K562 (cell line): Measurements from ENCODE around the gene NFATC2. TPM values are rescaled to one million over a fixed set of nuclear protein-coding genes. Genes with fewer than 3 reads are reported as not detected.

Experiments used
- ATAC-seq: fragments of 200-7000 bp; cut with Tn5 transposase; 3 replicates; pipeline ENCODE4 v1.9.1; 2020; ENCODE audit warnings: moderate library complexity
- BruUV-seq: library from RNA; stranded (reverse); fragments of 400-500 nt; replicated peaks from 2 replicates; lab custom pipeline; 2021; lab: Mats Ljungman, UMichigan
- CTCF ChIA-PET: fragments of 300-600 bp; formaldehyde crosslinking; extraction: SDS; loops from one replicate; lab custom pipeline; 2021; ENCODE audit warnings: low intra/inter-chr PET ratio; lab: Yijun Ruan, JAX
- POLR2A ChIA-PET: fragments of 300-600, 350-650 bp; sonication (Branson Sonifier 250); formaldehyde crosslinking; extraction: SDS; loops from one replicate; lab custom pipeline; 2021; ENCODE audit warnings: antibody characterized with exemption, inconsistent platforms; lab: Yijun Ruan, JAX
- DNase-seq, 4 experiments: peaks; one replicate each; pipeline versions ENCODE4 v3.0.0 to v3.0.0-alpha.2; 2011 to 2018; ENCODE audit warnings: low spot score in 3 of 4, mixed read lengths in 3 of 4; ENCODE audit errors: extremely low read depth in 1 of 4
- FAIRE-seq: peaks from 2 replicates; lab custom pipeline; 2011; peaks lifted over from hg19 to GRCh38; lab: Jason Lieb, UNC
- H2AFZ ChIP-seq: 2 replicates; pipeline ENCODE4 v1.6.0; 2011; ENCODE audit warnings: low read depth, low read length, control low read depth, inconsistent platforms
- H3K27ac ChIP-seq: fragments of 200-600 bp; 3 replicates; pipeline ENCODE4 v1.8.0; 2011; ENCODE audit warnings: low read depth, mild to moderate bottlenecking, control low read depth, inconsistent platforms, low read length, moderate library complexity, mixed read lengths; ENCODE audit errors: extremely low read depth
- H3K27me3 ChIP-seq, 2 experiments: fragments of 300-600 bp in 1 of 2; 2 replicates in 1 of 2; 3 replicates in 1 of 2; pipeline versions ENCODE4 v1.6.0 to v1.8.0; 2011; ENCODE audit warnings: inconsistent platforms in 2 of 2, low read length in 2 of 2, mild to moderate bottlenecking in 1 of 2, mixed read lengths in 1 of 2, moderate library complexity in 1 of 2; ENCODE audit not compliant: control insufficient read depth in 2 of 2, insufficient read depth in 2 of 2
- H3K36me3 ChIP-seq: fragments of 300-600 bp; 3 replicates; pipeline ENCODE4 v1.8.0; 2011; ENCODE audit warnings: mild to moderate bottlenecking, low read length, inconsistent platforms; ENCODE audit not compliant: control insufficient read depth, insufficient read depth
- H3K4me1 ChIP-seq, 2 experiments: fragments of 200-600 bp in 1 of 2; replicated peaks in 1 of 2; 2 replicates in 1 of 2; 3 replicates in 1 of 2; pipeline versions ENCODE4 v1.5.1 to v1.8.0; 2011; ENCODE audit warnings: inconsistent platforms in 2 of 2, low read length in 2 of 2, mild to moderate bottlenecking in 1 of 2, mixed read lengths in 1 of 2, moderate library complexity in 1 of 2; ENCODE audit not compliant: control insufficient read depth in 2 of 2, insufficient read depth in 2 of 2
- H3K4me2 ChIP-seq: 2 replicates; pipeline ENCODE4 v1.6.1; 2011; ENCODE audit warnings: low read length, control low read depth, inconsistent platforms, mixed read lengths; ENCODE audit not compliant: insufficient read depth
- H3K4me3 ChIP-seq: fragments of 200-600 bp; sonication (generic), shearing (Covaris generic); 2 replicates; pipeline ENCODE4 v1.5.1; 2016; ENCODE audit warnings: control low read depth, inconsistent platforms
- H3K79me2 ChIP-seq: fragments of 200-600 bp; 3 replicates; pipeline ENCODE4 v1.8.0; 2011; ENCODE audit warnings: low read length, inconsistent platforms; ENCODE audit not compliant: control insufficient read depth, insufficient read depth
- H3K9ac ChIP-seq, 2 experiments: 2 replicates each; pipeline versions ENCODE4 v1.6.0 to v1.6.1; 2011; ENCODE audit warnings: low read depth in 2 of 2, low read length in 2 of 2, control low read depth in 1 of 2, inconsistent platforms in 1 of 2, mild to moderate bottlenecking in 1 of 2, mixed read lengths in 1 of 2; ENCODE audit not compliant: insufficient read depth in 1 of 2
- H3K9me1 ChIP-seq: one replicate; pipeline ENCODE4 v1.6.0; 2011; ENCODE audit warnings: inconsistent platforms, mild to moderate bottlenecking, low read length, moderate library complexity; ENCODE audit not compliant: control insufficient read depth, insufficient read depth
- H3K9me3 ChIP-seq: replicated peaks from 2 replicates; pipeline ENCODE4 v1.5.1; 2011; ENCODE audit warnings: low read depth, low read length, inconsistent platforms; ENCODE audit not compliant: control insufficient read depth, insufficient read depth
- H4K20me1 ChIP-seq: replicated peaks from 2 replicates; pipeline ENCODE4 v1.6.1; 2011; ENCODE audit warnings: low read length, inconsistent platforms, mixed read lengths; ENCODE audit not compliant: control insufficient read depth, insufficient read depth
- ARID2 ChIP-seq: fragments of 450-650 bp; IDR thresholded peaks from 2 replicates; pipeline ENCODE4 v1.6.1; 2017; ENCODE audit warnings: antibody characterized with exemption, mild to moderate bottlenecking
- ATF7 ChIP-seq: fragments of 450-650 bp; IDR thresholded peaks from 2 replicates; pipeline ENCODE4 v1.7.1; 2014; ENCODE audit warnings: mild to moderate bottlenecking, moderate library complexity
- CC2D1A ChIP-seq: fragments of 450-650 bp; IDR thresholded peaks from 2 replicates; pipeline ENCODE4 v1.6.1; 2017; ENCODE audit warnings: mild to moderate bottlenecking
- CHD2 ChIP-seq: IDR thresholded peaks from 2 replicates; pipeline ENCODE4 v1.6.1; 2011; ENCODE audit warnings: low read depth, low read length
- CTBP1 ChIP-seq: fragments of 450-650 bp; IDR thresholded peaks from 2 replicates; pipeline ENCODE4 v1.6.1; 2016; ENCODE audit warnings: borderline replicate concordance
- CTCF ChIP-seq, 3 experiments: IDR thresholded peaks in 2 of 3; conservative IDR thresholded peaks in 1 of 3; 2 replicates each; pipeline ENCODE4 v1.5.1; 2011 to 2012; ENCODE audit warnings: low read length in 3 of 3, mild to moderate bottlenecking in 3 of 3, control low read depth in 2 of 3, improper control_type of control experiment in 1 of 3, inconsistent platforms in 1 of 3, low read depth in 1 of 3, mixed read lengths in 1 of 3, moderate library complexity in 1 of 3; ENCODE audit not compliant: insufficient read depth in 2 of 3
- DEAF1 ChIP-seq: fragments of 450-650 bp; formaldehyde crosslinking; IDR thresholded peaks from 2 replicates; pipeline ENCODE4 v1.4.0; 2020; ENCODE audit warnings: mild to moderate bottlenecking, moderate library complexity
- HIVEP1 ChIP-seq: fragments of 250-450 bp; sonication (Bioruptor Pico); IDR thresholded peaks from 2 replicates; pipeline ENCODE4 v1.4.0; 2020; ENCODE audit warnings: mild to moderate bottlenecking
- MAZ ChIP-seq, 2 experiments: fragments of 450-650 bp in 1 of 2; sonication (generic) in 1 of 2; formaldehyde crosslinking; IDR thresholded peaks in 1 of 2; conservative IDR thresholded peaks in 1 of 2; 2 replicates each; pipeline versions ENCODE4 v1.4.0 to v1.5.0; 2020; ENCODE audit warnings: mild to moderate bottlenecking in 1 of 2, missing genetic modification reagents in 1 of 2
- MLX ChIP-seq, 2 experiments: fragments of 450-650 bp in 1 of 2; sonication (generic) in 1 of 2; formaldehyde crosslinking; conservative IDR thresholded peaks; 2 replicates each; pipeline versions ENCODE4 v1.4.0 to v1.8.1; 2020 to 2022; ENCODE audit warnings: mild to moderate bottlenecking in 1 of 2, missing genetic modification reagents in 1 of 2
- NFE2L1 ChIP-seq: fragments of 450-650 bp; IDR thresholded peaks from 2 replicates; pipeline ENCODE4 v1.6.1; 2016; ENCODE audit warnings: missing genetic modification characterization, low read depth, mild to moderate bottlenecking, missing compliant biosample characterization, moderate library complexity, borderline replicate concordance
- PTRF ChIP-seq: fragments of 450-650 bp; IDR thresholded peaks from 2 replicates; pipeline ENCODE4 v1.6.1; 2016; ENCODE audit warnings: mild to moderate bottlenecking, missing genetic modification characterization, missing compliant biosample characterization
- RB1 ChIP-seq: fragments of 450-650 bp; IDR thresholded peaks from 2 replicates; pipeline ENCODE4 v1.6.1; 2017; ENCODE audit warnings: low read depth, mild to moderate bottlenecking
- SP2 ChIP-seq: IDR thresholded peaks from 2 replicates; pipeline ENCODE4 v1.6.1; 2011; ENCODE audit warnings: mild to moderate bottlenecking, low read depth, low read length, moderate library complexity; ENCODE audit not compliant: poor library complexity, severe bottlenecking; ENCODE audit errors: extremely low read depth
- STAG1 ChIP-seq: sonication (generic); formaldehyde crosslinking; IDR thresholded peaks from 2 replicates; pipeline ENCODE4 v1.5.0; 2020; ENCODE audit warnings: missing genetic modification reagents, borderline replicate concordance
- ZNF507 ChIP-seq: conservative IDR thresholded peaks from 2 replicates; pipeline ENCODE4 v1.6.1; 2017; ENCODE audit warnings: missing genetic modification characterization, missing compliant biosample characterization
- ZNF511 ChIP-seq: sonication (generic); formaldehyde crosslinking; IDR thresholded peaks from 2 replicates; pipeline ENCODE4 v1.8.0; 2022; ENCODE audit warnings: mild to moderate bottlenecking, missing genetic modification reagents
- WGBS: fragments of 100-300 bp; shearing (Covaris generic); methylation state at CpG from one replicate; pipeline ENCODE4 v1.1.6; 2016; ENCODE audit warnings: low coverage, mixed read lengths; ENCODE audit not compliant: insufficient coverage; ENCODE audit errors: missing lambda C conversion rate; 5-methylcytosine and 5-hydroxymethylcytosine counted together
- in situ Hi-C: fragments of 300-500 bp; cut with MboI; formaldehyde crosslinking; loops from 4 replicates; pipeline ENCODE4 v1.15.0; 2018; ENCODE audit warnings: inconsistent platforms, mixed read lengths
- intact Hi-C: fragments of 100-400 bp; cut with micrococcal nuclease; formaldehyde crosslinking; loops from 2 replicates; pipeline ENCODE4 v1.14.2; 2022
- polyA plus RNA-seq, 8 experiments: library from polyadenylated mRNA; depleted of rRNA in 4 of 8; stranded (reverse) in 5 of 8; unstranded in 3 of 8; fragments of >200 nt; fragmentation: Nextera tagmentation in 2 of 8; fragmentation: Illumina TruSeq in 1 of 8; extraction: Ambion mirVana in 2 of 8; extraction: Trizol in 1 of 8; gene quantifications; 2 replicates each; pipeline versions ENCODE4 v1.2.1 to v1.2.3, GENCODE V29; 2011 to 2014; ENCODE audit warnings: inconsistent platforms in 1 of 8, missing spikeins in 1 of 8
- total RNA-seq, 7 experiments: library from RNA; depleted of rRNA in 6 of 7; stranded (reverse); fragments of >200 nt in 6 of 7; fragmentation: Illumina TruSeq in 2 of 7; extraction: Trizol in 2 of 7; gene quantifications; 2 replicates each; pipeline versions ENCODE4 v1.2.1 to v1.2.3, GENCODE V29; 2011 to 2021; ENCODE audit warnings: low replicate concordance in 1 of 7

NFATC2 gene
- total and polyA plus RNA-seq, 9 of the 15 experiments (the other 6 are each of a cell fraction or from before 2014, with no cell fraction given) = 1.9 to 11.2 (median 3.0) TPM

GRCh38 chr20:51372176-51372803 is 170.2 kb downstream of the NFATC2 start:
- FAIRE-seq (peak; percentile 84), DNase-seq (peak; percentile 71 to 85 (median 76)), ATAC-seq (peak; percentile 94)
- H4K20me1 ChIP-seq = 0 out of 2 replicates have a peak, but pooled peaks cover 6% of the 10 kb centered on the region
- no peak overlapping the region for H3K4me3 ChIP-seq
- ChIA-PET CTCF (interaction anchor here (0.5 to 2.9 kb wide), 8 partner anchors 96 to 689 kb away, joined by 3 to 25 read pairs (median 4); no protein-coding TSS in a partner anchor), POLR2A (no interaction called here)
- no peaks in the 10 kb centered on the region for H3K9me1 ChIP-seq
- intact Hi-C loops (loop anchor here (1.0 to 5.0 kb wide), 3 partner anchors 245 to 710 kb away; no protein-coding TSS in a partner anchor), in situ Hi-C loops (loop anchor here (5.0 to 10.0 kb wide), 2 partner anchors 255 to 713 kb away; no protein-coding TSS in a partner anchor)
- H3K9me3 ChIP-seq = no peaks in the 10 kb centered on the region
- peak overlapping the region; percentile 61 for H2AFZ ChIP-seq
- no peaks in the 10 kb centered on the region for H3K36me3 ChIP-seq
- BruUV-seq = no TSS peak
- 36% methylated on average over 13 of the region's 13 CpGs for WGBS
- H3K79me2 ChIP-seq = no peaks in the 10 kb centered on the region
- H3K4me1 ChIP-seq = peaks cover 17 to 26% of the 10 kb centered on the region in 2 experiments
- peaks cover 8 to 22% of the 10 kb centered on the region in 2 experiments; a peak in 4 of 5 replicates for H3K27me3 ChIP-seq
- no peak overlapping the region for H3K27ac ChIP-seq
- no peak overlapping the region for H3K9ac ChIP-seq
- H3K4me2 ChIP-seq = no peak overlapping the region
- 0 out of 4 replicates have a peak, but pooled peaks of 1 of the 2 experiments have one; percentile 19 for TF ChIP-seq MAZ (CRISPR knock-in tag; conservative IDR thresholded peaks at IDR 0.05 in 1 of 2, IDR thresholded peaks at IDR 0.05 in 1 of 2)
- TF ChIP-seq NFE2L1 = no peak
- peak; percentile 88 to 90 (median 89) for TF ChIP-seq CTCF (IDR thresholded peaks at IDR 0.05 in 2 of 3, conservative IDR thresholded peaks at IDR 0.05 in 1 of 3; ENCODE audit: insufficient read depth in 2 of 3, low read depth in 1 of 3, low read length in 3 of 3)
- no peak for TF ChIP-seq SP2
- TF ChIP-seq CC2D1A = peak; percentile 56
- TF ChIP-seq ZNF511 (CRISPR knock-in tag) = no peak
- no peak for TF ChIP-seq PTRF (tag)
- peak; percentile 35; the same call in 1 of the 2 replicates for TF ChIP-seq ARID2
- TF ChIP-seq CTBP1 = peak; percentile 62; the same call in 1 of the 2 replicates
- no peak for TF ChIP-seq HIVEP1 (CRISPR knock-in tag)
- TF ChIP-seq STAG1 = peak; percentile 94
- peak; percentile 73 for TF ChIP-seq DEAF1 (CRISPR knock-in tag)
- 0 out of 2 replicates have a peak, but pooled peaks have one; percentile 19 for TF ChIP-seq CHD2
- TF ChIP-seq RB1 = peak; percentile 72
- no peak for TF ChIP-seq ZNF507 (tag)
- no peak for TF ChIP-seq MLX (CRISPR knock-in tag; conservative IDR thresholded peaks at IDR 0.05)
- 0 out of 2 replicates have a peak, but pooled peaks have one; percentile 15 for TF ChIP-seq ATF7
